NCI-H1105 (cell line): ENCODE data around the gene USP25.

Experiments used
- DNase-seq: peaks from one replicate; lab custom pipeline; 2025; lab: John Stamatoyannopoulos, UW

The USP25 gene

GRCh38 chr21:15868940-15869339, 139.2 kb downstream of the USP25 start:
- no peak for DNase-seq

GRCh38 chr21:15870819-15871218, 141.0 kb downstream of the USP25 start:
- DNase-seq, result no peak

GRCh38 chr21:15872236-15872635, 142.5 kb downstream of the USP25 start:
- DNase-seq, result no peak

GRCh38 chr21:15874615-15875014, 144.8 kb downstream of the USP25 start:
- no peak for DNase-seq

GRCh38 chr21:15875286-15875685, 145.5 kb downstream of the USP25 start:
- DNase-seq, result no peak

GRCh38 chr21:15893902-15894301, 164.1 kb downstream of the USP25 start:
- DNase-seq, result no peak

- no peak for DNase-seq
These were observed 164.8 kb downstream of the USP25 start for GRCh38 chr21:15894596-15894995.

- DNase-seq, result no peak
These were observed 165.6 kb downstream of the USP25 start for GRCh38 chr21:15895142-15896106.

GRCh38 chr21:15896501-15896900, 166.7 kb downstream of the USP25 start:
- DNase-seq, result no peak

- DNase-seq, result no peak
These were observed 174.6 kb downstream of the USP25 start for GRCh38 chr21:15904389-15904788.

- DNase-seq, result no peak
These were observed 178.4 kb downstream of the USP25 start for GRCh38 chr21:15908187-15908586.

GRCh38 chr21:15928196-15928595, 198.4 kb downstream of the USP25 start:
- DNase-seq, result no peak

- DNase-seq, result no peak
These were observed 199.1 kb downstream of the USP25 start for GRCh38 chr21:15928686-15929425.

GRCh38 chr21:15929536-15929935, 199.8 kb downstream of the USP25 start:
- no peak for DNase-seq
